ENCODE measurements around the gene SYNGR3.

Gene SYNGR3

DNA sequence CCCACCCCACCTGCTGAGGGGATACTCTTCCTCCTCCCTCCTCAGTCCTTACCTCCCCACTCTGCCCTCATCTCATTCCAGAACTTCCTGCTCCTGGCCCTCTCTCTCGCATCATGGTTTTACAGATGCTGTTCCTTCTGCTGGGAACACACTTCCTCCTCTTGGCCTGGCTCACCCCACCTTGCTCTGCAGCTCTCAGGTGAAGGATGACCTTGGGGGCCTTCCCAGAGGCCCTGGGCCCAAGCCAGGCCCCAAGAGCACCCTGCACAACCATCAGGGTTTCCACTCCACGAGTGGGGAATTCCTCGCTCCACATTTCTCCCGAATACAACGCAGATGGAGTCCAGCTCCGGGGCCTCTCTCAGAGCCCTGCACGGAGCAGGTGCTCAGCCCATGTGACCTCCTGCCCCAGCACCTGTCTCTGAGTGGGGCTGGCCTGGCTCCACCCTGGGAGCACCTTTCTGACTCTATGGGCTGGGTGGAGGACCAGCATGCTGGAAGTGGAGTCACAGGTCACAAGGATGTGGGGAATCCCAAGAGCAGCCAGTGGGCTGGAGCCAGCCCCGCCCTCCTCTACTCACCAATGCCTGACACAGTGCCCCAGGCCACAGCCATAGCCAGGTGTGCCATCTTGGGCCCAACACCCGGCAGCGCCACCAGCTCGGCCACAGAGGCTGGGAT lies 53.4 kb downstream of the SYNGR3 start:
- Histone ChIP-seq H3K4me1 (ENCODE audit: insufficient read depth, poor library complexity, severe bottlenecking) (peaks cover 9% of the 10 kb centered on the region), H3K27ac (ENCODE audit: poor library complexity, severe bottlenecking) (no peak overlapping the region)
- DNase-seq (ENCODE audit: low spot score), result no peak

More for the DNA sequence above, 53.4 kb downstream of the SYNGR3 start:
- Histone ChIP-seq H3K27me3 (ENCODE audit: insufficient read depth, poor library complexity, severe bottlenecking) (no peaks in the 10 kb centered on the region), H3K9me3 (ENCODE audit: severe bottlenecking) (no peaks in the 10 kb centered on the region), H3K4me3 (ENCODE audit: severe bottlenecking) (no peak overlapping the region), H3K36me3 (ENCODE audit: low read depth) (peaks cover 4% of the 10 kb centered on the region; the same call in 1 of the 2 replicates)
- no peak for ATAC-seq (ENCODE audit: low read depth)
- TF ChIP-seq, protein P1, sequence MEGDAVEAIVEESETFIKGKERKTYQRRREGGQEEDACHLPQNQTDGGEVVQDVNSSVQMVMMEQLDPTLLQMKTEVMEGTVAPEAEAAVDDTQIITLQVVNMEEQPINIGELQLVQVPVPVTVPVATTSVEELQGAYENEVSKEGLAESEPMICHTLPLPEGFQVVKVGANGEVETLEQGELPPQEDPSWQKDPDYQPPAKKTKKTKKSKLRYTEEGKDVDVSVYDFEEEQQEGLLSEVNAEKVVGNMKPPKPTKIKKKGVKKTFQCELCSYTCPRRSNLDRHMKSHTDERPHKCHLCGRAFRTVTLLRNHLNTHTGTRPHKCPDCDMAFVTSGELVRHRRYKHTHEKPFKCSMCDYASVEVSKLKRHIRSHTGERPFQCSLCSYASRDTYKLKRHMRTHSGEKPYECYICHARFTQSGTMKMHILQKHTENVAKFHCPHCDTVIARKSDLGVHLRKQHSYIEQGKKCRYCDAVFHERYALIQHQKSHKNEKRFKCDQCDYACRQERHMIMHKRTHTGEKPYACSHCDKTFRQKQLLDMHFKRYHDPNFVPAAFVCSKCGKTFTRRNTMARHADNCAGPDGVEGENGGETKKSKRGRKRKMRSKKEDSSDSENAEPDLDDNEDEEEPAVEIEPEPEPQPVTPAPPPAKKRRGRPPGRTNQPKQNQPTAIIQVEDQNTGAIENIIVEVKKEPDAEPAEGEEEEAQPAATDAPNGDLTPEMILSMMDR (IDR thresholded peaks at IDR 0.05; ENCODE audit: poor library complexity, severe bottlenecking), result no peak

Data from RWPE2 (cell line).